ENCODE measurements around the gene MRPS35. TPM values are rescaled to one million over a fixed set of nuclear protein-coding genes. Genes with fewer than 3 reads are reported as not detected.

Gene MRPS35
- total RNA-seq, 1 experiment from 2014 or later, result 117 TPM

GRCh38 chr12:27723212-27723611 is 12.6 kb downstream of the MRPS35 start:
- ChIA-PET CTCF (no interaction called here), POLR2A (ENCODE audit: unreplicated experiment) (no interaction called here)
- Histone ChIP-seq H3K4me1 (ENCODE audit: insufficient read depth, low read length) (peaks cover 5% of the 10 kb centered on the region), H3K4me2 (ENCODE audit: low read length) (no peak overlapping the region), H3K79me2 (ENCODE audit: low read length) (peaks cover 13% of the 10 kb centered on the region; the same call in 1 of the 2 replicates), H3K27ac (ENCODE audit: low read length) (no peak overlapping the region), H3K9me2 (replicated peaks; ENCODE audit: low read length) (no peaks in the 10 kb centered on the region), H4K20me1 (ENCODE audit: low read length) (no peaks in the 10 kb centered on the region), H3K9ac (ENCODE audit: low read length) (no peak overlapping the region), H3K36me3 (ENCODE audit: low read depth, low read length) (peaks cover 70% of the 10 kb centered on the region), H3K4me3 (ENCODE audit: low read length) (no peak overlapping the region), H3F3A (ENCODE audit: low read length, unreplicated experiment) (no peaks in the 10 kb centered on the region), H2AFZ (ENCODE audit: low read length) (no peak overlapping the region), H3K27me3 (ENCODE audit: low read length) (no peaks in the 10 kb centered on the region), H3K9me3 (ENCODE audit: low read length) (no peaks in the 10 kb centered on the region)
- intact Hi-C loops (cut with micrococcal nuclease), result no loop called here
- ATAC-seq (no peak), DNase-seq (no peak)
- TF ChIP-seq CTCF (conservative IDR thresholded peaks at IDR 0.05; ENCODE audit: low read depth, low read length) (no peak), EZH2 (IDR thresholded peaks at IDR 0.05; ENCODE audit: low read length, unreplicated experiment) (no peak), EZH2phosphoT487 (IDR thresholded peaks at IDR 0.05; ENCODE audit: borderline replicate concordance, low read length) (no peak)
- no TSS peak for BruUV-seq (replicated peaks)

- Histone ChIP-seq H4K20me1 (ENCODE audit: low read length) (no peaks in the 10 kb centered on the region), H3K4me3 (ENCODE audit: low read length) (no peak overlapping the region), H2AFZ (ENCODE audit: low read length) (no peak overlapping the region), H3K27me3 (ENCODE audit: low read length) (no peaks in the 10 kb centered on the region), H3K9me2 (replicated peaks; ENCODE audit: low read length) (no peaks in the 10 kb centered on the region), H3K4me2 (ENCODE audit: low read length) (no peak overlapping the region), H3F3A (ENCODE audit: low read length, unreplicated experiment) (peaks cover 7% of the 10 kb centered on the region), H3K9ac (ENCODE audit: low read length) (no peak overlapping the region), H3K36me3 (ENCODE audit: low read depth, low read length) (peaks cover 62% of the 10 kb centered on the region), H3K4me1 (ENCODE audit: insufficient read depth, low read length) (0 out of 2 replicates have a peak, but pooled peaks cover 4% of the 10 kb centered on the region), H3K27ac (ENCODE audit: low read length) (no peak overlapping the region), H3K79me2 (ENCODE audit: low read length) (peaks cover 20% of the 10 kb centered on the region; the same call in 1 of the 2 replicates), H3K9me3 (ENCODE audit: low read length) (no peaks in the 10 kb centered on the region)
- ATAC-seq, result no peak
- ChIA-PET POLR2A (ENCODE audit: unreplicated experiment) (no interaction called here), CTCF (no interaction called here)
- DNase-seq, result no peak
- intact Hi-C loops (cut with micrococcal nuclease), result no loop called here
- no peak for TF ChIP-seq EZH2phosphoT487 (IDR thresholded peaks at IDR 0.05; ENCODE audit: borderline replicate concordance, low read length)
- TF ChIP-seq EZH2 (IDR thresholded peaks at IDR 0.05; ENCODE audit: low read length, unreplicated experiment), result no peak
- TF ChIP-seq CTCF (conservative IDR thresholded peaks at IDR 0.05; ENCODE audit: low read depth, low read length), result no peak
- no TSS peak for BruUV-seq (replicated peaks)
Measured at GRCh38 chr12:27730097-27730588, 19.5 kb downstream of the MRPS35 start.

- BruUV-seq (replicated peaks), result no TSS peak
- H3K9me3 ChIP-seq (ENCODE audit: low read length), result no peaks in the 10 kb centered on the region
- no peak for TF ChIP-seq EZH2phosphoT487 (IDR thresholded peaks at IDR 0.05; ENCODE audit: borderline replicate concordance, low read length)
- TF ChIP-seq EZH2 (IDR thresholded peaks at IDR 0.05; ENCODE audit: low read length, unreplicated experiment), result no peak
- TF ChIP-seq CTCF (conservative IDR thresholded peaks at IDR 0.05; ENCODE audit: low read depth, low read length), result peak; percentile 71
- intact Hi-C loops (cut with micrococcal nuclease), result loop anchor here (2.0 kb wide), 1 partner anchor 441 kb away; no protein-coding TSS in a partner anchor
- no peak overlapping the region for H3K27ac ChIP-seq (ENCODE audit: low read length)
- ATAC-seq (peak; percentile 63), DNase-seq (peak; percentile 51)
- no peak overlapping the region for H3K4me3 ChIP-seq (ENCODE audit: low read length)
- H3K36me3 ChIP-seq (ENCODE audit: low read depth, low read length), result peaks cover 65% of the 10 kb centered on the region
- POLR2A ChIA-PET (ENCODE audit: unreplicated experiment), result interaction anchor here (0.6 kb wide), 1 partner anchor 58 kb away, joined by 3 read pairs; no protein-coding TSS in a partner anchor
- no peak overlapping the region for H3K4me2 ChIP-seq (ENCODE audit: low read length)
- H3K79me2 ChIP-seq (ENCODE audit: low read length), result peaks cover 14% of the 10 kb centered on the region; the same call in 1 of the 2 replicates
- no peaks in the 10 kb centered on the region for H3K9me2 ChIP-seq (replicated peaks; ENCODE audit: low read length)
- no peaks in the 10 kb centered on the region for H3K27me3 ChIP-seq (ENCODE audit: low read length)
- no peak overlapping the region for H2AFZ ChIP-seq (ENCODE audit: low read length)
- H4K20me1 ChIP-seq (ENCODE audit: low read length), result no peaks in the 10 kb centered on the region
- peaks cover 7% of the 10 kb centered on the region for H3F3A ChIP-seq (ENCODE audit: low read length, unreplicated experiment)
- H3K4me1 ChIP-seq (ENCODE audit: insufficient read depth, low read length), result 0 out of 2 replicates have a peak, but pooled peaks cover 4% of the 10 kb centered on the region
- CTCF ChIA-PET, result interaction anchor here (0.5 to 1.5 kb wide), 15 partner anchors 10 to 1292 kb away, joined by 3 to 25 read pairs (median 3); partner anchors contain the start of genes KLHL42 and MANSC4
- no peak overlapping the region for H3K9ac ChIP-seq (ENCODE audit: low read length)
Measured at GRCh38 chr12:27732281-27732680, 21.6 kb downstream of the MRPS35 start.
